Prostate gland (tissue), 2 donors: ENCODE measurements around the gene XPOT.

Source experiments
- POLR2A ChIP-seq: fragments of 450-650 bp; IDR thresholded peaks from one replicate; pipeline ENCODE4 v1.6.1; 2016; ENCODE audit warnings: antibody characterized with exemption, mild to moderate bottlenecking
- POLR2AphosphoS5 ChIP-seq: sonication (generic); formaldehyde crosslinking; IDR thresholded peaks from one replicate; pipeline ENCODE4 v1.6.1; 2017; ENCODE audit warnings: antibody characterized with exemption
- TF ChIP-seq, protein P1 (sequence below), 4 experiments: fragments of 200-600 bp in 2 of 4; fragments of 450-650 bp in 2 of 4; sonication (generic) in 2 of 4; IDR thresholded peaks; 1 replicate in 3 of 4; 2 replicates in 1 of 4; pipeline ENCODE4 v1.5.1; 2016 to 2019; ENCODE audit warnings: antibody characterized with exemption in 4 of 4, mild to moderate bottlenecking in 2 of 4, moderate library complexity in 2 of 4

DNA sequence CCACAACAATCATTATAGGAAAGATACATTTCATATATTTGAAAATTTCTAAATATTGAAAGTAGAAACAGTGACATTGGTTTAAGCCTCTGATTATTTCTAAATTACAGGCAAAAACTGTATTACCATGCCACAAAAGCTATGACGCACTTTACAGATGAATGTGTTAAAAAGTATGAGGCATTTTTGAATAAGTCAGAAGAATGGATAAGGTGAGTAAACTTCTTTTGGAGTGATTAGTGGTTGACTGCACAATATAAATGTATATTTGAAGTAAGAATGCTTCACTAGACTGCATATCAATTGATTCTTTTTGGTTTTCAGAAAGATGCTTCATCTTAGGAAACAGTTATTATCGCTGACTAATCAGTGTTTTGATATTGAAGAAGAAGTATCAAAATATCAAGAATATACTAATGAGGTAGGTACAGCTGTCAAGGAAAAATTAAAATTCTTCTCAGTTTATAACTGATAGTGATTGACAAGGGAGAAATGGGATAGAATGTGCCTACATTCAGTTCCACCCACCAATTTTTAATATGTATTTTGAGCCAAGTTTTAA, 92.7 kb downstream of the XPOT start:
- no peak for TF ChIP-seq POLR2AphosphoS5
- TF ChIP-seq POLR2A, result no peak
- TF ChIP-seq, protein P1, sequence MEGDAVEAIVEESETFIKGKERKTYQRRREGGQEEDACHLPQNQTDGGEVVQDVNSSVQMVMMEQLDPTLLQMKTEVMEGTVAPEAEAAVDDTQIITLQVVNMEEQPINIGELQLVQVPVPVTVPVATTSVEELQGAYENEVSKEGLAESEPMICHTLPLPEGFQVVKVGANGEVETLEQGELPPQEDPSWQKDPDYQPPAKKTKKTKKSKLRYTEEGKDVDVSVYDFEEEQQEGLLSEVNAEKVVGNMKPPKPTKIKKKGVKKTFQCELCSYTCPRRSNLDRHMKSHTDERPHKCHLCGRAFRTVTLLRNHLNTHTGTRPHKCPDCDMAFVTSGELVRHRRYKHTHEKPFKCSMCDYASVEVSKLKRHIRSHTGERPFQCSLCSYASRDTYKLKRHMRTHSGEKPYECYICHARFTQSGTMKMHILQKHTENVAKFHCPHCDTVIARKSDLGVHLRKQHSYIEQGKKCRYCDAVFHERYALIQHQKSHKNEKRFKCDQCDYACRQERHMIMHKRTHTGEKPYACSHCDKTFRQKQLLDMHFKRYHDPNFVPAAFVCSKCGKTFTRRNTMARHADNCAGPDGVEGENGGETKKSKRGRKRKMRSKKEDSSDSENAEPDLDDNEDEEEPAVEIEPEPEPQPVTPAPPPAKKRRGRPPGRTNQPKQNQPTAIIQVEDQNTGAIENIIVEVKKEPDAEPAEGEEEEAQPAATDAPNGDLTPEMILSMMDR (IDR thresholded peaks at IDR 0.05), result no peak
